Adrenal gland (tissue), 5 donors: ENCODE measurements around the gene RFX1.

Source experiments
- POLR2A ChIP-seq, 2 donors: fragments of 450-650 bp; IDR thresholded peaks; one replicate each; pipeline ENCODE4 v1.6.1; 2017; ENCODE audit warnings: antibody characterized with exemption in 2 of 2, mild to moderate bottlenecking in 2 of 2, moderate library complexity in 1 of 2
- TF ChIP-seq, protein P1 (sequence below), 6 experiments: fragments of 450-650 bp in 4 of 6; fragments of 200-600 bp in 2 of 6; sonication (generic) in 1 of 6; IDR thresholded peaks; 1 replicate in 5 of 6; 2 replicates in 1 of 6; pipeline versions ENCODE4 v1.5.1 to v1.8.0; 2016 to 2021; ENCODE audit warnings: antibody characterized with exemption in 6 of 6, mild to moderate bottlenecking in 2 of 6, moderate library complexity in 1 of 6
- donor health status: DM: no; HTN: no; CAD: no.

DNA sequence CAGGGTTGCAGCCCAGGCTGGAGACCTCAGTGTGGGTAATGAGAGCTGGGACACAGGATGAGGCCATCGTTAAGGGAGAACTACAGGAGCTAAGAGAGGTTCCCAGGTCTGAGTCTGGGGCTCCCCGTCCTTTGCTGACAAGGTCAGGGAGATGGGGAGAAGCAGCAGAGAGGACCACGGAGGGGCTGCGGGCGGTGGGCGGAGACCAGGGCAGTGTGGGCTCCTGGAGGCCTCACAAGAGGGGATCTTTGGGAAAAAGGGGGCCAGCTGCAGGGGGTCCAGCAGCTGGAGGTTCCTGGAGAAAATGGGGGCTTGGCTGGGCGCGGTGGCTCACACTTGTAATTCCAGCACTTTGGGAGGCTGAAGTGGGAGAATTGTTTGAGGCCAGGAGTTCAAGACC lies 16.0 kb downstream of the RFX1 start:
- TF ChIP-seq, protein P1, sequence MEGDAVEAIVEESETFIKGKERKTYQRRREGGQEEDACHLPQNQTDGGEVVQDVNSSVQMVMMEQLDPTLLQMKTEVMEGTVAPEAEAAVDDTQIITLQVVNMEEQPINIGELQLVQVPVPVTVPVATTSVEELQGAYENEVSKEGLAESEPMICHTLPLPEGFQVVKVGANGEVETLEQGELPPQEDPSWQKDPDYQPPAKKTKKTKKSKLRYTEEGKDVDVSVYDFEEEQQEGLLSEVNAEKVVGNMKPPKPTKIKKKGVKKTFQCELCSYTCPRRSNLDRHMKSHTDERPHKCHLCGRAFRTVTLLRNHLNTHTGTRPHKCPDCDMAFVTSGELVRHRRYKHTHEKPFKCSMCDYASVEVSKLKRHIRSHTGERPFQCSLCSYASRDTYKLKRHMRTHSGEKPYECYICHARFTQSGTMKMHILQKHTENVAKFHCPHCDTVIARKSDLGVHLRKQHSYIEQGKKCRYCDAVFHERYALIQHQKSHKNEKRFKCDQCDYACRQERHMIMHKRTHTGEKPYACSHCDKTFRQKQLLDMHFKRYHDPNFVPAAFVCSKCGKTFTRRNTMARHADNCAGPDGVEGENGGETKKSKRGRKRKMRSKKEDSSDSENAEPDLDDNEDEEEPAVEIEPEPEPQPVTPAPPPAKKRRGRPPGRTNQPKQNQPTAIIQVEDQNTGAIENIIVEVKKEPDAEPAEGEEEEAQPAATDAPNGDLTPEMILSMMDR (IDR thresholded peaks at IDR 0.05): no peak
- TF ChIP-seq POLR2A (IDR thresholded peaks at IDR 0.05): no peak
